HEK293 (cell line): ENCODE data around the gene SLX9.

Experiments
- KLF1 ChIP-seq: fragments of 450-650 bp; formaldehyde crosslinking; IDR thresholded peaks from 2 replicates; pipeline ENCODE4 v1.5.1; 2016; ENCODE audit warnings: missing biosample characterization, missing genetic modification characterization
- REST ChIP-seq: fragments of 450-650 bp; formaldehyde crosslinking; IDR thresholded peaks from 2 replicates; pipeline ENCODE4 v1.5.1; 2016; ENCODE audit warnings: missing biosample characterization, missing genetic modification characterization
- ZBTB8A ChIP-seq: fragments of 450-650 bp; formaldehyde crosslinking; IDR thresholded peaks from 2 replicates; pipeline ENCODE4 v1.5.1; 2016; ENCODE audit warnings: missing biosample characterization, missing genetic modification characterization
- ZNF514 ChIP-seq: fragments of 450-650 bp; formaldehyde crosslinking; IDR thresholded peaks from 2 replicates; pipeline ENCODE4 v1.5.1; 2016; ENCODE audit warnings: missing biosample characterization, missing genetic modification characterization
- ZNF670 ChIP-seq: fragments of 450-650 bp; formaldehyde crosslinking; IDR thresholded peaks from 2 replicates; pipeline ENCODE4 v1.5.1; 2016; ENCODE audit warnings: missing biosample characterization, missing genetic modification characterization, low read depth
- ZSCAN30 ChIP-seq: fragments of 450-650 bp; IDR thresholded peaks from 2 replicates; pipeline ENCODE4 v1.5.1; 2018; ENCODE audit warnings: missing biosample characterization, mild to moderate bottlenecking, missing genetic modification characterization, moderate library complexity
- TF ChIP-seq, protein P1 (sequence below): fragments of 450-650 bp; formaldehyde crosslinking; IDR thresholded peaks from 2 replicates; pipeline ENCODE4 v1.5.1; 2016; ENCODE audit warnings: missing biosample characterization, missing genetic modification characterization
- TF ChIP-seq, protein P2 (sequence below): fragments of 450-650 bp; formaldehyde crosslinking; IDR thresholded peaks from 2 replicates; pipeline ENCODE4 v1.5.1; 2016; ENCODE audit warnings: missing biosample characterization, missing genetic modification characterization

DNA sequence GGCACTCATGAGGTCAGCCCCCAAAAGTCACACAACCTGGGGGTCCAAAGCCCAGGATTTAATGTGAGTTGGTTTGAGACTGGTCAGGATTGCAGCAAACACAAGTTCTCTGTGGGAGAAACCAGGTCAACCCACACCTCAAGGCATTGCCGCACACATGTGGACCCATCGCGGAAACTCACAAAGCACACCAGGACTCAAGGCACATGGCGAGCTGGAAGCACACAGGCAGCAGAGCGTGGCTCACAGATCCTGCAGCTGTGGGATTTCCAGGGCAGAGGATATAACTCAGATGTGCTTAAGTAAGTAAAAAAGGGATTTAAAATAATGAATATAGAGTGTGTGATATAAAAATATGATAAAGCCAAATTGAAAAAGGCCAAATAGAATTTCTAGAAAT is 82.9 kb downstream of the SLX9 start:
- TF ChIP-seq, protein P1, sequence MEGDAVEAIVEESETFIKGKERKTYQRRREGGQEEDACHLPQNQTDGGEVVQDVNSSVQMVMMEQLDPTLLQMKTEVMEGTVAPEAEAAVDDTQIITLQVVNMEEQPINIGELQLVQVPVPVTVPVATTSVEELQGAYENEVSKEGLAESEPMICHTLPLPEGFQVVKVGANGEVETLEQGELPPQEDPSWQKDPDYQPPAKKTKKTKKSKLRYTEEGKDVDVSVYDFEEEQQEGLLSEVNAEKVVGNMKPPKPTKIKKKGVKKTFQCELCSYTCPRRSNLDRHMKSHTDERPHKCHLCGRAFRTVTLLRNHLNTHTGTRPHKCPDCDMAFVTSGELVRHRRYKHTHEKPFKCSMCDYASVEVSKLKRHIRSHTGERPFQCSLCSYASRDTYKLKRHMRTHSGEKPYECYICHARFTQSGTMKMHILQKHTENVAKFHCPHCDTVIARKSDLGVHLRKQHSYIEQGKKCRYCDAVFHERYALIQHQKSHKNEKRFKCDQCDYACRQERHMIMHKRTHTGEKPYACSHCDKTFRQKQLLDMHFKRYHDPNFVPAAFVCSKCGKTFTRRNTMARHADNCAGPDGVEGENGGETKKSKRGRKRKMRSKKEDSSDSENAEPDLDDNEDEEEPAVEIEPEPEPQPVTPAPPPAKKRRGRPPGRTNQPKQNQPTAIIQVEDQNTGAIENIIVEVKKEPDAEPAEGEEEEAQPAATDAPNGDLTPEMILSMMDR (tag by site-specific recombination), result no peak
- TF ChIP-seq ZBTB8A (tag by site-specific recombination) (no peak), ZNF670 (tag by site-specific recombination) (no peak), REST (no peak), KLF1 (tag by site-specific recombination) (no peak), ZSCAN30 (no peak), ZNF514 (tag by site-specific recombination) (no peak)
- TF ChIP-seq, protein P2, sequence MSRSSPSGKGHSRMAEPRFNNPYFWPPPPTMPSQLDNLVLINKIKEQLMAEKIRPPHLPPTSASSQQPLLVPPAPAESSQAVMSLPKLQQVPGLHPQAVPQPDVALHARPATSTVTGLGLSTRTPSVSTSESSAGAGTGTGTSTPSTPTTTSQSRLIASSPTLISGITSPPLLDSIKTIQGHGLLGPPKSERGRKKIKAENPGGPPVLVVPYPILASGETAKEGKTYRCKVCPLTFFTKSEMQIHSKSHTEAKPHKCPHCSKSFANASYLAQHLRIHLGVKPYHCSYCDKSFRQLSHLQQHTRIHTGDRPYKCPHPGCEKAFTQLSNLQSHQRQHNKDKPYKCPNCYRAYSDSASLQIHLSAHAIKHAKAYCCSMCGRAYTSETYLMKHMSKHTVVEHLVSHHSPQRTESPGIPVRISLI, result no peak
